GM10847 (cell line): Measurements from ENCODE around the gene TPSAB1.
"Not testable (repeated sequence)": the region's sequence is repeated elsewhere in the genome, so short reads cannot be mapped to it uniquely, and the experiment has no call there.

ENCODE experiments used
- POLR2A ChIP-seq: IDR thresholded peaks from 2 replicates; pipeline ENCODE4 v1.6.1; 2011; ENCODE audit not compliant: insufficient read length; ENCODE audit errors: extremely low read depth

The TPSAB1 gene

GRCh38 chr16:1240436-1240835 lies at the start of gene TPSAB1:
Gene TPSAB1, plus strand, starts transcription at chr16:1240705. Its CDS starts 234 bp downstream, at chr16:1240939.
- not testable (repeated sequence) for TF ChIP-seq POLR2A

- TF ChIP-seq POLR2A, result no peak
These were observed 48.0 kb upstream of the TPSAB1 start for GRCh38 chr16:1192384-1193073.

- no peak for TF ChIP-seq POLR2A
These were observed 47.2 kb upstream of the TPSAB1 start for GRCh38 chr16:1193143-1193824.

- no peak for TF ChIP-seq POLR2A
These were observed 46.5 kb upstream of the TPSAB1 start for GRCh38 chr16:1193825-1194581.

- TF ChIP-seq POLR2A, result no peak
These were observed 45.7 kb upstream of the TPSAB1 start for GRCh38 chr16:1194665-1195392.

- TF ChIP-seq POLR2A, result no peak
These were observed 45.2 kb upstream of the TPSAB1 start for GRCh38 chr16:1195393-1195666.

GRCh38 chr16:1196494-1196893 lies 44.0 kb upstream of the TPSAB1 start:
- TF ChIP-seq POLR2A, result no peak

GRCh38 chr16:1197237-1197866 lies 43.2 kb upstream of the TPSAB1 start:
- TF ChIP-seq POLR2A, result no peak

- TF ChIP-seq POLR2A, result no peak
These were observed 42.3 kb upstream of the TPSAB1 start for GRCh38 chr16:1198194-1198593.

GRCh38 chr16:1199347-1200013 lies 41.0 kb upstream of the TPSAB1 start:
- TF ChIP-seq POLR2A, result no peak

GRCh38 chr16:1200014-1200627 lies 40.4 kb upstream of the TPSAB1 start:
- TF ChIP-seq POLR2A, result no peak

GRCh38 chr16:1201444-1201843 lies 39.1 kb upstream of the TPSAB1 start:
- no peak for TF ChIP-seq POLR2A

GRCh38 chr16:1202274-1202673 lies 38.2 kb upstream of the TPSAB1 start:
- no peak for TF ChIP-seq POLR2A

- TF ChIP-seq POLR2A, result no peak
These were observed 35.6 kb upstream of the TPSAB1 start for GRCh38 chr16:1204933-1205332.
